ENCODE results near the gene UMODL1.

The UMODL1 gene

GRCh38 chr21:42079008-42079938 lies 8.2 kb downstream of the UMODL1 start:
- Histone ChIP-seq H4K20me1 (no peaks in the 10 kb centered on the region), H3K27ac (0 out of 2 replicates have a peak overlapping the region, but pooled peaks have one; percentile 12), H3K9ac (no peak overlapping the region; the same call in 1 of the 2 replicates)

GRCh38 chr21:42079939-42080787 lies 9.0 kb downstream of the UMODL1 start:
- no peak for TF ChIP-seq Cebpa-rat (IDR thresholded peaks at IDR 0.05)

More at GRCh38 chr21:42079008-42079938, 8.2 kb downstream of the UMODL1 start:
- peaks cover 15% of the 10 kb centered on the region for H3K4me1 ChIP-seq
- no peaks in the 10 kb centered on the region for H3K9me3 ChIP-seq
- no peaks in the 10 kb centered on the region for H3K27me3 ChIP-seq
- no peaks in the 10 kb centered on the region for H3K36me3 ChIP-seq
- peak overlapping the region; percentile 52 for H3K4me2 ChIP-seq
- no peak overlapping the region for H3K4me3 ChIP-seq
- no peak for TF ChIP-seq Cebpa-rat (IDR thresholded peaks at IDR 0.05)

DNA sequence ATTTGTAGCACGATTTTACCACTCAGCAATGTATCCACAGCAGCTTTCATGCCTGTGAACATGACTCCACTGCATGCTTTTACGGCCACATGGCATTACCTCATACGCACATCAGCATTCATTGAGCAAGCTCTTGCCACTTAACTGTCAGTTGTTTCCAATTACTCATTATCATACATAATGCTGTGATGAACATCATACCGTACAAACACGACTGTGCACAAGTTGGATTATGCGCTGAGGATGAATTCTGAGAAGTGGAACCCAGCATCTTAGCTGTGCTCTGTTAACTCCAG lies 9.6 kb downstream of the UMODL1 start:
- no peak overlapping the region for H3K9ac ChIP-seq
- no peaks in the 10 kb centered on the region for H3K27me3 ChIP-seq

More at GRCh38 chr21:42079939-42080787, 9.0 kb downstream of the UMODL1 start:
- Histone ChIP-seq H4K20me1 (no peaks in the 10 kb centered on the region), H3K4me2 (peak overlapping the region; percentile 52; the same call in 1 of the 2 replicates), H3K27ac (no peak overlapping the region), H3K27me3 (no peaks in the 10 kb centered on the region), H3K9ac (no peak overlapping the region), H3K4me3 (no peak overlapping the region), H3K36me3 (no peaks in the 10 kb centered on the region), H3K9me3 (no peaks in the 10 kb centered on the region), H3K4me1 (peaks cover 10% of the 10 kb centered on the region)

DNA sequence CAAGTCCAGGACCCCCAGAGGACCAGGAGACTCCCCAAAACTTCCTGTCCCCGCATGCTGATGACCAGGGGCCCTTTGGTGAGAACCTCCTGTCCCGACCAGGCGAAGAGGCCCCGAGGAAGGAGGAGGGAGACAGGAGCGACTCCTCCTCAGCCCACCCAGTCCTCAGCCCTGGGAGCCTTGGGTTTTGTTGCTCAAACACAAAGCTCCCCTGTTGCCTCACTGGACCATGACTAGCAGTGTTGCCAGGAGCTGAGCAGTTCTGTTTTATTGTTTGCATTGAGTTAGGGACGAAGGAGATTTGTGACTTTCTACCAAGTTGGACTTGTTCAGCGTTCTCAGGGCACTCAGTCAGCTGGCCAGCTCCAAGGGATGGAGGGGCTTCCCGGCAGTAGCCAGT lies 10.0 kb downstream of the UMODL1 start:
- H3K9ac ChIP-seq, result no peak overlapping the region
- no peaks in the 10 kb centered on the region for H4K20me1 ChIP-seq
- no peaks in the 10 kb centered on the region for H3K36me3 ChIP-seq
- no peak overlapping the region for H3K4me3 ChIP-seq
- H3K9me3 ChIP-seq, result no peaks in the 10 kb centered on the region
- no peak for TF ChIP-seq Cebpa-rat (IDR thresholded peaks at IDR 0.05)
- H3K27me3 ChIP-seq, result no peaks in the 10 kb centered on the region
- H3K4me1 ChIP-seq, result peaks cover 10% of the 10 kb centered on the region
- no peak overlapping the region for H3K27ac ChIP-seq
- no peak overlapping the region for H3K4me2 ChIP-seq

More for the DNA sequence above, 9.6 kb downstream of the UMODL1 start:
- peaks cover 10% of the 10 kb centered on the region for H3K4me1 ChIP-seq
- H3K27ac ChIP-seq, result no peak overlapping the region
- H3K4me2 ChIP-seq, result no peak overlapping the region
- H3K9me3 ChIP-seq, result no peaks in the 10 kb centered on the region
- TF ChIP-seq Cebpa-rat (IDR thresholded peaks at IDR 0.05), result no peak
- no peak overlapping the region for H3K4me3 ChIP-seq
- no peaks in the 10 kb centered on the region for H4K20me1 ChIP-seq
- H3K36me3 ChIP-seq, result no peaks in the 10 kb centered on the region

GRCh38 chr21:42081931-42082381 lies 10.8 kb downstream of the UMODL1 start:
- Histone ChIP-seq H3K4me3 (no peak overlapping the region), H3K4me2 (no peak overlapping the region), H3K9ac (no peak overlapping the region), H3K9me3 (no peaks in the 10 kb centered on the region), H3K4me1 (peaks cover 10% of the 10 kb centered on the region), H3K36me3 (no peaks in the 10 kb centered on the region), H4K20me1 (no peaks in the 10 kb centered on the region), H3K27me3 (no peaks in the 10 kb centered on the region), H3K27ac (no peak overlapping the region)
- TF ChIP-seq Cebpa-rat (IDR thresholded peaks at IDR 0.05), result no peak

- H3K4me1 ChIP-seq, result peaks cover 10% of the 10 kb centered on the region
Measured at GRCh38 chr21:42082501-42083360, 11.6 kb downstream of the UMODL1 start.

DNA sequence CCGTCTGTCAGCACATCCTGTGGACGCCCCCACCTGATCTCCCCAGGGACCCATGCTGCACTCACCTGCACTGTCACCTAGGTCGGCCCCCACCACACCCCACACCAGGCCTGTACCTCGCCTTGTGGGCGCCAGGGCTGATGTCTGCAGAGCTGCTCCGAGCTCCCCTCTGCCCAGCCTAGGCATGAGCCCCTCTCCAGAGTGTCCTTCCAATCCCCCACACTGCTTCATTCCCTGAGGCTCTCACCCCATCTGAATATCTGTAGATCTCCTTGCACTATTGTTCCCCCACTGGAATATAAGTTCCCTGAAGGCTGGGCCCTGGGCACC lies 12.2 kb downstream of the UMODL1 start:
- no peak for TF ChIP-seq Cebpa-rat (IDR thresholded peaks at IDR 0.05)
- Histone ChIP-seq H3K27me3 (no peaks in the 10 kb centered on the region), H3K9ac (no peak overlapping the region), H4K20me1 (no peaks in the 10 kb centered on the region), H3K4me1 (peaks cover 11% of the 10 kb centered on the region), H3K4me2 (no peak overlapping the region), H3K36me3 (no peaks in the 10 kb centered on the region), H3K4me3 (no peak overlapping the region), H3K9me3 (no peaks in the 10 kb centered on the region), H3K27ac (no peak overlapping the region)

More at GRCh38 chr21:42082501-42083360, 11.6 kb downstream of the UMODL1 start:
- Histone ChIP-seq H3K4me2 (no peak overlapping the region), H3K27ac (no peak overlapping the region), H3K27me3 (no peaks in the 10 kb centered on the region), H4K20me1 (no peaks in the 10 kb centered on the region), H3K9ac (no peak overlapping the region), H3K9me3 (no peaks in the 10 kb centered on the region), H3K4me3 (no peak overlapping the region), H3K36me3 (no peaks in the 10 kb centered on the region)
- no peak for TF ChIP-seq Cebpa-rat (IDR thresholded peaks at IDR 0.05)

- H3K36me3 ChIP-seq, result no peaks in the 10 kb centered on the region
- H3K9ac ChIP-seq, result no peak overlapping the region
- H3K4me1 ChIP-seq, result peaks cover 17% of the 10 kb centered on the region
- no peaks in the 10 kb centered on the region for H3K9me3 ChIP-seq
- H3K27me3 ChIP-seq, result no peaks in the 10 kb centered on the region
- H4K20me1 ChIP-seq, result no peaks in the 10 kb centered on the region
- no peak overlapping the region for H3K4me3 ChIP-seq
- TF ChIP-seq Cebpa-rat (IDR thresholded peaks at IDR 0.05), result no peak
- no peak overlapping the region for H3K27ac ChIP-seq
- H3K4me2 ChIP-seq, result no peak overlapping the region
Measured at GRCh38 chr21:42084079-42084478, 13.0 kb downstream of the UMODL1 start.

All from BLaER1 (cell line).